ENCODE results near the gene SCNN1A.

Gene SCNN1A

DNA sequence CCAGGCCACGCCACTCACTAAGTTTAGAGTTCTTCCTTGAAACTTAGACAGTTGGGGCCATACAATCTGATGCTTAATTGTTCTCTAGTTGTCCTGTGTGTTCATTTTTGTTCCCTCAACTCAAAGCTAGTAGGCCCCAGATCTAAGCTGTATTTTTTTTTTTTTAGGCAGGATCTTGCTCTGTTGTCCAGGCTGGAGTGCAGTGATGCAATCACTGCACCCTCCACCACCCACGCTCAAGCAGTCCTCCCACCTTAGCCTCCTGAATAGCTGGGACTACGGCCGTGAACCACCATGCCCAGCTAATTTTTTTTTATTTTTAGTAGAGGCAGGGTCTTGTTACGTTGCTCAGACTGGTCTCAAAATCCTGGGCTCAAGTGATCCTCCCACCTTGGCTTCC, 41.0 kb downstream of the SCNN1A start:
- DNase-seq (ENCODE audit: low read depth): no peak

DNA sequence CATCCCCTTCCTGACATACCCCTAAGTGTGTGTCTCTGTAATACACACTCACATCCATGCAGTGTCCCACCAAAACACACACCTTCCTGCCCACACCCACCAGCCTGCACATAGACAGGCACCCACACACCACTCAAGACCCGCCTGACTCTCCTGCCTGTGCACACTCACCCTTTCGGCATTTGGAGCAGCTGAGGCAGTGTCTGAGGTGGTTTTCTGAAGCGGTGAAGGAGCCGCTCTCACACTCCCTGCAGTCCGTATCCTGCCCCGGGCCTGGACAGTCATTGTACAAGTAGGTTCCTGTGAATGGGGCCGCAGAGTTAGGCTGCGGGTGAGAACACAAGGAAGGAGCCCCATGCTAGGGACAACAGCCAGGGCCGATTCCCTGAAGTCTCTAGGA, 41.8 kb downstream of the SCNN1A start:
- DNase-seq (ENCODE audit: low read depth): no peak

DNA sequence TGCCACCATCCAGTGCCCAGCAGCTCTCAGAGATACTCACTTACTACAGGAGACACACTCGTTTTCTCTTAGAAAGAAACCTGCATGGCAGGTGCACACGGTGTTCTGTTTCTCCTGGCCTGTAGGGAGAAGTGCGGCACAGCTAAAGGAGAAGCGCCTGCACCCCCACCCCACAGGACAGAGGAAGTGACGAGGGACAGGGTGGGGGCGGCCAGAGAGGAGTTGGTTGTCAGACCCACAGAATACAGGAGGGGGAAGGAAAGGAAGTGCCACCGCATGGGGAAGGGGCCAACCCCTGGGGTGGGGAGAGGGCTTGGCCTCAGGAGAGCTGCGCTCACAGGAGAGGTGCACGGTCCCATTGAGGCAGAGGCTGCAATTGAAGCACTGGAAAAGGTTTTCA, 42.3 kb downstream of the SCNN1A start:
- no peak for DNase-seq (ENCODE audit: low read depth)

GRCh38 chr12:6332459-6332858, 42.9 kb downstream of the SCNN1A start:
- no peak for DNase-seq (ENCODE audit: low read depth)

DNA sequence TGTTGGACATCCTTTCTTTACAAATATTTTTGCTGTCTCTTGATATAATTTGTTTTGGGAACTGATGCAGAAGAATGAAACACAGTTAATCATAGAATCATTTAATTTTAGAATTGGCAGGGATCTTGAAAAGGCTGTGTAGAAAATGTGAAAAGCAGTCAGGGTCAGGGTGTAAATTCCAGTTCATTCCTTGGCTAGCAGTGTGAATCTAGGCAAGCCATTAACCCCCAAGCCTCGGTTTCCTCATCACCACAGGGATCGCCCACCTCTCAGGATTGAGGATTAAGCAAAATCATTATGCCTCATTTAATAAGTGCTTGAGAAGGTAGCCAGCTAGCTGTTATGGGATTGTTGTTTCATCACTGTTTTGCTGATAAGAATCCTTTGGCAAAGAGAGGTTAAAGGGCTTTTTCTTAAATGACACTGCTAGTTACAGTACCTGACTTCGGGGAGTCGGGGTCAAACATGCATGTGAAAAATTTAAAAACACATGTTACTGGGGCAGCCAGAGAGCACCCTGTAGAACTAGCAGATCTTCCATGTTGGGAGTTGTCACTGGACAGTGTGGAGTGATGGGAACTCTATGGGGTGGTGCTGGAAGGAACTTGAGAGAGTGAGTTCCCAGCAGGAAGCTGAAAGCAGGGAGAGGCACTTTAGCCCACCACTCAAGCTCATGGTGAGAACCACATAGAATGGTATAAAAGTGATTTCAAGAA, 44.2 kb downstream of the SCNN1A start:
- no peak for DNase-seq (ENCODE audit: low read depth)

GRCh38 chr12:6330192-6330591, 45.2 kb downstream of the SCNN1A start:
- no peak for DNase-seq (ENCODE audit: low read depth)

GRCh38 chr12:6329703-6330064, 45.7 kb downstream of the SCNN1A start:
- no peak for DNase-seq (ENCODE audit: low read depth)

- no peak for DNase-seq (ENCODE audit: low read depth)
Measured at GRCh38 chr12:6328945-6329702, 46.2 kb downstream of the SCNN1A start.

DNA sequence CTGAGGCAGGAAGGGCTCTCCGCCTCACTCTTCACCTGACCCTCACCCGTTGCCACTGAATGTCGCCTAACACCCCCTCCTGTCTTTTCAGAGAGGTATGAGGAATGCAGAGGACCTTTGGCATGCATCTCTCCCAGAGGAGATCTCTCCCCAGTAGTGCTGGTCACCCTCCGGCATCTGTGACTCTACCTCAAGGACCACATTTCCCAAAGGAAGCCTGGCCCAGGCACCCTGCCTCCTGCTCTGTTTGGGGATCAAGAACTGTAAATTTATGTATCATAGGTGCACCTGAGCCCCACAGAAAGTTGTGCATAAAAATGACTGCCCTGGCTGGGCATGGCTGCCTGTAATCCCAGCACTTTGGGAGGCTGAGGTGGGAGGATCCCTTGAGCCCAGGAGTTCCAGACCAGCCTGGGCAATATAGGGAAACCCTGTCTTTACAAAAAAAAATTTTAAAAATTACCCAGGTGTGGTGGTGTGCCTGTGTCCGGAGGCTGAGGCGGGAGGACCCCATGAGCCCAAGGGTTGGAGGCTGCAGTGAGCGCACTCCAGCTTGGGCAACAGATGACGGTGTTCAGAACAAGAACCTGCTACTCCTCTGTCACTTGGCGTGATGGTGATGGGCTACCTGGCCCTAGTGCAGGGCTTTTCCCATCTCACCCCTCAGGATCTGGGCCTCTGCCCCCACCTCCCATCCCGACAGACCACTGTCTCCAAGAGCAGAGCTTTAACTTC, 47.2 kb downstream of the SCNN1A start:
- no peak for DNase-seq (ENCODE audit: low read depth)

GRCh38 chr12:6327229-6328041, 47.9 kb downstream of the SCNN1A start:
- no peak for DNase-seq (ENCODE audit: low read depth)

- no peak for DNase-seq (ENCODE audit: low read depth)
Measured at GRCh38 chr12:6326316-6327228, 48.8 kb downstream of the SCNN1A start.

DNA sequence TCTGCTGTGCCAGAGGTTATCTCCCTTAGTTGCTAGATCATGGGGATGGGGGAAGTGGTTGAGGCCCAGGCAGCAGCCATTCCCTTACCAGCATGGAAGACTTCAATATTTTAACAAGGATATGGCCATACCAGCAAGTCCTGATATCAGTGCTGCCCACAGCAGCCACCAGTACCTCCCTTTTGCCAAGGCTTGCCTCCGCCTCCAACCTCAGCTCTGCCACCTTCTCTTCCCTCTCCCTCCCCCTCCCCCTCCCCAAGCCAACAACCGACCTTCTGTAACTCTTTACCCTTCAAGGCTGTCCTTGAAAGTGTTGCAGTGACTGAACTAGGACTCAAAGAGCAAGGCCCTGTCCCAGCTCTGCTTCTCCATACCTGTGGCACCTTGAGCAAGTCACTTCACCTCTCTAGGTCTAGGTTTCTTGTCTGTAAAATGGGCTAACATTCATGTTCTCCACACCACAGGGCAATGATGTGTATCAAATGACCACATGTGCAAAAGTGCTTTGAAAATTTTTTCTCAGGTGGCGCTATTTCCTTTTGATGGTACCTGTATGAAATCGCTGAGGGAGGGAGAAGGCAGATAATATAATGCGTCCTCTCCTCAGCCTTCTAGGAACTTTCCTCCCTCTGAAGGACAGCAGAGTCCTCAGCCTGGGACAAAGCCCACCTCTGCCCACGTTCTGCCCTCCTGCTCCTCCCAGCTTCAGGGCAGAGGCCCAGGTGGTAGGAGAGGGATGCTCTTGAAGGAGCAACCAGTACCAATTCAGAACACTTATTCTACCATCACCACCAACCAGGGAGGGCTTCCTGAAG, 50.2 kb downstream of the SCNN1A start:
- no peak for DNase-seq (ENCODE audit: low read depth)

- no peak for DNase-seq (ENCODE audit: low read depth)
Measured at GRCh38 chr12:6323995-6324711, 51.2 kb downstream of the SCNN1A start.

DNA sequence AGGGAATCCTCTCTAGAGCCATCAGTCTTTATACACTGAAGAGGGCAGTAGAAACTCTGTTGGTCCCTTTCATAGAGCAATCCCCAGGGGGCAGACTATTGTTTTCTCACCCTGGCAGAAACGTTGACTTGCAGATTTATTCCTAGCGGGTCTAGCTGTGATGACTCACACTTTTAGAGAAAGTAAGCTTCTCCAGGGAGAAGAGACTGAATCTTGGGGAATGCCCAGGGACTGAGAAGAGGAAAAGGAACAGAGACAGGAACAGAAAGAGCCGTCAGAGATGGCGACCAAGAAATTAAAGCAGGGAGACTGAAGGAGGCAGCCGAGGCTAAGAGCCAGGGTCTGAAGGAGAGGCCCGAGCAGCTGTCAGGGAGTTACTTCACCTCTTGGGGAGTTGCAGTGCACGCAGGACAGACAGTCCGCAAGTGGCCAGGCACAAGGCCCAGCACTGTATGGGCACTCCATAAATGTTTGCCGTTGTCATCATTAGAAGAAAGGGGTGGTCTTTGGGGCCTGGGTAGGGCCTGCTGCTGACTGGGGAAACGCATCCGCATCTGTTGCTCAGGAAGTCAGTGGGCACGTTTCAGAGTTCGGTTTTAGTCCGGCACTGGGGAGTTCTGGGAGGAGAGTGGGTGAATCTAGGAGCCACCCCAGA, 51.9 kb downstream of the SCNN1A start:
- DNase-seq (ENCODE audit: low read depth): no peak

DNA sequence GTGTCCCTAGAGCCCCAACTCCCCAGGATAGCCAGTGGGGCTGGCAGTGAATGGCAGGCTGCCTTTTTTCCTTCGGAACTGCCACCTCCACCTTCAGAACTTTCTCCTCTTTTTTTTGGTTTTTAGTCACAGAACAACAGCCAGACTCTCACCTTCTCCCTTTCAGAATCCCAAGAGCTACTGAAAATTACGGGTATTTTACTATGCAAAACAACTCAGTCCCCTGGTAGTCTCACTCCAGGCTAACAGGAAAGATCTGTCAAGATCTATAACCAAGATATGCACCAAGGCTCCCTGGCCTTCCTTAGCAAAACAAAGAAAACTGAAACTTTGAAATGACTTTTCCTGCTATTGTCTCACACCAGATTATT, 52.4 kb downstream of the SCNN1A start:
- DNase-seq (ENCODE audit: low read depth): no peak

GRCh38 chr12:6322352-6322751, 53.0 kb downstream of the SCNN1A start:
- no peak for DNase-seq (ENCODE audit: low read depth)

GRCh38 chr12:6321905-6322304, 53.5 kb downstream of the SCNN1A start:
- no peak for DNase-seq (ENCODE audit: low read depth)

DNA sequence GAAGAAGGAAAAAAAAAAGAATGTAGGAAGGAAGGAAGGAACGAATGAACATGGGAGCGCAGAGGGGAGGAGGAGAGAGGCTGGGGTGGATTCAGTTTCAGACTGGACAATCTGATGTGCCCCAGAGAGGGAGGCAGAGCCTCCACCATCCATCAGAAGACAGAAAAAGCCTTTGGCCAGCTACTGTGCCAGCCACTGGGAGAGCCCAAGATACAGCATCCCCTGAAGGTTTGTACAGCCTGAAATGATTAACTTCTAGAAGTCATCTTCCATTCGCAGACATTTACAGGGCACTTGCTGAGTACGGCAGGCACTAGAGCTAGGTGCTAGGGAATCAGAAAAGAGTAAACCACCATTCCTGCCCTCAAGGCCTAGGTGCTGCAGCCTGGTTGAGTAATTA, 55.9 kb downstream of the SCNN1A start:
- DNase-seq (ENCODE audit: low read depth): no peak

GRCh38 chr12:6318440-6318879, 56.9 kb downstream of the SCNN1A start:
- DNase-seq (ENCODE audit: low read depth): no peak
